GM21515 (cell line): ENCODE data around the gene GATAD2B.
"Not testable (repeated sequence)": the region's sequence is repeated elsewhere in the genome, so short reads cannot be mapped to it uniquely, and the experiment has no call there.

ENCODE experiments used
- ATAC-seq: cut with Tn5 transposase; IDR thresholded peaks from one replicate; pipeline ENCODE4 v1.9.1; 2021; ENCODE audit not compliant: unreplicated experiment

Gene GATAD2B

DNA sequence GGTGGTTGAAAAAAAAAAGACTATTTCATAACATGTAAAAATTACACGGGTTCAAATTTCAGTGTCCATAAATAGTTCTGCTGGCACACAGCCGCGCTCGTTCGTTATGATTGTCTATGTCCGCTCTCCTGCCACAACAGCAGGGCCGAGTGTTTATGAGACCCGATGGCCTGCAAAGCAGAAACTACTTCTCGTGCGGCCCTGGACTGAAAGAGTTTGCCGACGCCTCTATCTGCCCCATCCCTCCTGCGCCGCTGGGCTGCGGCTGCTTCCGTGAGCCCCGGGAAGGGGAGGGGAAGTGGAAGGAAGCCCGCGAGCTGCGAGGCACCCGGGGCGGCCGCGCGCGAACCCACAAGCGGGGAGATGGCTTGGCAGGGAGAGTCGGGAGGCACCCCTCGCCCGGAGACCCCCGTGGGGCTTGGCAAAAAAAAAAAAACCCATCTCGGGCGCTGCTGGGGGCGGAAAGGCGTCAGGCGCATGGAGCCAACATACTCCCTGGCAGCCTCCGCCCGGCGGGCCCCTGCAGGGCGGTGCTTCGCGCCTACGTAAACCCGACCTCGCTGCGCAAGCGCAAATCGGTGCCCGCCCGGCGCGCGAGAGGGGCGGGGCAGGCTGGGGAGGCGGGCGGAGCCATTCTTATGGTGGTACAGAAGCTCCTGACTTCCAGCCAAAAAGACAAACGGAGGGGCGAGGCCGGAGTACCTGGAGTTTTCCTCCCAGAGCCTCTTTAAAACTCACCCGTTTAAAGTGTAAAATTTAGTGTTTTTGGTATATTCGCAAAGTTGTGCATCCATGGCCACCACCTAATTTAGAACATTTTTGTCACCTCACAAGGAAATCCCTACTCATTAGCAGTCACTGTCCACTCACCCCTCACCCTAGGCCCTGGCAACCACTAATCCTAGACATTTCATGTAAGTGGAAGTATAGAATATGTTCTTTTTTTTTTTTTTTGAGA is 139.3 kb downstream of the GATAD2B start:
- ATAC-seq = peak; percentile 83

DNA sequence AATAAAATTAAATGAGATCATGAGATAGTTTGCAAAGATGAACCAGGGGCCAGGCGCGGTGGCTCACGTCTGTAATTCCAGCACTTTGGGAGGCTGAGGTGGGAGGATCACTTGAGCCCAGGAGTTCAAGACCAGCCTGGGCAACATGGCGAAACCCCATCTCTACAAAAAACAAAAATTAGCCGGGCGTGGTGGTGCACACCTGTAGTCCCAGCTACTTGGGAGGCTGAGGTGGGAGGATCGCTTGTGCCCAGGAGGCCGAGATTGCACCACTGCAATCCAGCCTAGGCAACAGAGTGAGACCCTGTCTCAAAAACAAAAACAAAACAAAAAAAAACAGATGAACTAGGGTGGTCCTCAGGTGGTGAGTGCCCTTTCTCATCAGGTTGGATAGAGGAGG is 140.1 kb downstream of the GATAD2B start:
- ATAC-seq = not testable (repeated sequence)

- ATAC-seq = no peak
These were observed 142.2 kb downstream of the GATAD2B start for GRCh38 chr1:153780551-153780950.

DNA sequence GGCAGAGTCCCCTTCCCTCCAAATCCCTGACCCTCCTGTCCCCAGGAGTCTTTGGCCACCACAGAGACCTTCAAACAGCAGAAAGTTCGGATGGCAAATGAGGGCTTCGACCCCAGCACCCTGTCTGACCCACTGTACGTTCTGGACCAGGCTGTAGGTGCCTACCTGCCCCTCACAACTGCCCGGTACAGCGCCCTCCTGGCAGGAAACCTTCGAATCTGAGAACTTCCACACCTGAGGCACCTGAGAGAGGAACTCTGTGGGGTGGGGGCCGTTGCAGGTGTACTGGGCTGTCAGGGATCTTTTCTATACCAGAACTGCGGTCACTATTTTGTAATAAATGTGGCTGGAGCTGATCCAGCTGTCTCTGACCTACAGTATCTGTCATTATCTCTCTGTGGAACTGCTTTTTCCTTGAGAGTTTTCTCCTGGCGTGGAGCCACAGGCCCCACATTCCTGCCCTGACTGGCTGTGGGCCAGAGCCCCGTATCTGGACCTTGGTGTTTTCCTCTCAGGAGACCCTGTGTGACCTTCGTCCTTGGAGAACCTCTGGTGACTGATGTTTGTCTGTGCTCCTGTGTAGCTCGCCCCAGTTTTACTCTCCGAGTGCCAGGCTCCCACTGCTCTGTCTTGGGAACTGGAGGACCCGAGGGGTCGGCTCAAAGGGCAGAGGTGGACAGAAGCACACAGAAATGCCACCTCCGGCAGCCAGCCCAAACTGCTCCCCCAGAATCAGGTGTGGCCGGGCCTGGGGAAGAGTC is 142.8 kb downstream of the GATAD2B start:
- ATAC-seq = no peak

DNA sequence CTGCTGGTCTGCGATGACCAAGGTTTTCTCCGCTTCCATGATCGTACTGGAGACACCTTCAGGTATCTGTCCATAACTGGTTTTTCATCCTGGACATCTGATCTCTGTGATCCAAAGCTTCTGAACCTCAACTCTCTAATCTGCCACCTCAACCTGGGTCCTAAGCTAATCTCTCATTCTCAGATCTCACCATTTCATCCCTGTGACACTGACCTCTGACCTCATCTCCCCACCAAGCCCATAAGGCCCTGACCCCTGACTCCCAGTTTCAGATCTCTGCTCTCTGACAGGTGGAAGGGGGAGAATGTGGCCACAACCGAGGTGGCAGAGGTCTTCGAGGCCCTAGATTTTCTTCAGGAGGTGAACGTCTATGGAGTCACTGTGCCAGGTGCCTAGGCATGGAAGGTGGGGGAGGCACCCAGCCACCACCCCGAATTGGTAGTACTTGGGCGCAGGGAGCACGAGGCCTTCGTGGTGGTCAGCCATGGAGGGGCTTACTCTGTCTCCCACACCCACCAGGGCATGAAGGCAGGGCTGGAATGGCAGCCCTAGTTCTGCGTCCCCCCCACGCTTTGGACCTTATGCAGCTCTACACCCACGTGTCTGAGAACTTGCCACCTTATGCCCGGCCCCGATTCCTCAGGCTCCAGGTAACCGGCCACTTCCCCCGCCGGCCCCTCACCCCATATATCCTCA is 143.8 kb downstream of the GATAD2B start:
- ATAC-seq = no peak

- no peak for ATAC-seq
These were observed 144.5 kb downstream of the GATAD2B start for GRCh38 chr1:153778051-153778823.

DNA sequence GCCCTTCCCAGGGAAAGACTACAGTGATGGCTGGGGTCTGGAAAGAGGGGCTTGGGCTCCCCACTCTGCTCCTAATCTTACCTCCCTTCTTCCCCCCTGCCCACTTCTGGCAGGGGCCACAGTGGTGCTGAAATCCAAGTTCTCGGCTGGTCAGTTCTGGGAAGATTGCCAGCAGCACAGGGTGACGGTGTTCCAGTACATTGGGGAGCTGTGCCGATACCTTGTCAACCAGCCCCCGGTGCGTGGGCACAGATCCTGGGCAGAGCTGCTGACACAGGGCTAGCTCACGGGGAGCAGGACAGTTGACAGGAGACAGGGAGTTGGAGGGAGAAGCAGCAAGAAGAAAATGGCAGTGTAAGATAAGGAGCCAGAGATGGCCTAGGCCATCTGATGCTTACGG is 145.1 kb downstream of the GATAD2B start:
- no peak for ATAC-seq

DNA sequence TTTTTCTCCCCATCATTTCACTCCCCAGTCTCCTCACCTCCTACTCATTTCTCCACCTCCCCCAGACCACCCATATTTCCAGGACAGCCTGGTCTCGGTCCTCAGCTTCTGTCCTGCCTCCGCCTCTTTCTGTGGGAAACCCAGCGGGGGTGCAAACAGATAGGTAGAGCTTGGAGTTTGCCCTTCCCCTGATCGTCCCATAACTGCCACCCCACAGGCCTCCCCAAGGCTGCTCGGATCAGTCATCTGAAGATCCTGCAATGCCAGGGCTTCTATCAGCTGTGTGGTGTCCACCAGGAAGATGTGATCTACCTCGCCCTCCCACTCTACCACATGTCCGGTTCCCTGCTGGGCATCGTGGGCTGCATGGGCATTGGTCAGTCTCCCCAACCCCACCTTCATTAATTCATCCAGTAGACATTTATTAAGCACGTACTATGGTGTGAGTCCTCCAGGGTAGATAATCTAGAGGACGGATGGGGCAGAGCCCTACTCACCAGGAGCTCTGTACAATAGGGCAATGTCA is 145.9 kb downstream of the GATAD2B start:
- no peak for ATAC-seq

DNA sequence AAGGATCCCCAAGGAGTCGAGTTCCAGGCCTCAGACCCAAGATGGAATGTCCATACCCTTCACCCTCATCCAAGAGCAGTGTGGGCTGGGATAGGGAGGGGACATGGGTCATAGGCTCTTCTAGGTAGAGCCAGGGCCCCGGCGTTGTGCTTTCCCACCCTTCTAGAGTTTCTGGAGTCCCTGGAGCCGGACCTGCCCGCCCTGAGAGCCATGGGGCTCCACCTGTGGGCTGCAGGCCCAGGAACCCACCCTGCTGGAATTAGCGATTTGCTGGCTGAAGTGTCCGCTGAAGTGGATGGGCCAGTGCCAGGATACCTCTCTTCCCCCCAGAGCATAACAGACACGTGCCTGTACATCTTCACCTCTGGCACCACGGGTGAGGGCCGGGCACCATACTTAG is 146.4 kb downstream of the GATAD2B start:
- no peak for ATAC-seq

GRCh38 chr1:153775458-153776327 is 147.1 kb downstream of the GATAD2B start:
- ATAC-seq = peak; percentile 48

- ATAC-seq = peak; percentile 23
These were observed 147.9 kb downstream of the GATAD2B start, which contains the start of gene SLC27A3 for GRCh38 chr1:153774780-153775457. Gene SLC27A3, plus strand, starts transcription at chr1:153775407. Its CDS starts 91 bp downstream, at chr1:153775498.

GRCh38 chr1:153774026-153774595 is 148.7 kb downstream of the GATAD2B start:
- ATAC-seq = no peak

- no peak for ATAC-seq
These were observed 149.5 kb downstream of the GATAD2B start for GRCh38 chr1:153773096-153773921.

DNA sequence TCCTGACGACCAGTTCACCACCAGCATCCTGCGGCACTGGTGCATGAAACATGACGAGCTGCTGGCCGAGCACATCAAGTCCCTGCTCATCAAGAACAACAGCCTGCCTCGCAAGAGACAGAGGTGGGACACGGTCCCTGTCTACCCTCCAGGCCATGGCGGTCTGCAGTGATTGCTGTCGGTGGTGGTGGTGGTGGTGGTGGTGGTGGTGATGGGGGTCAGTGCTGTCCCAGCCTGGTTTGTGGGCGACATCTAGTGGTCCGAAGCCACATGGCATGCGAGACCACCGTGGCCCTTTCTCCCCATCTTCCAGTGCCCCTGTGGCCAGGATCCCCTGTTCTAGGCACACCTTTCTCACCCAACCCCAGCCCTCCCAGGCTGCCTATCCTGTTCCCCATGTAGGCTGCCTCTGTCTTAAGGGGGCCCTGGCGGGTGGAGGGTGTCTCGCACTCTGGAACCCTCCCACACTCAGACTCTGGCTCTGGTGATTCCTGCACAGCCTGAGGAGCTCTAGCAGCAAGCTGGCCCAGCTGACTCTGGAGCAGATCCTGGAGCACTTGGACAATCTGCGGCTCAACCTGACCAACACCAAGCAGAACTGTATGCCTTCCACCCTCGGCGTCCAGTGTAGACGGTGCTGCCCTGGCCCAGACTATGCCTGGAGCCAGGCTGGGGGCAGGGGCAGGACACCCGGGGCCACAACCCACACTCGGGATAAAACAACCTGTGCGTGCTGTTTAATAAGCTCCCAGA is 150.8 kb downstream of the GATAD2B start:
- no peak for ATAC-seq

GRCh38 chr1:153771261-153771660 is 151.5 kb downstream of the GATAD2B start:
- no peak for ATAC-seq

GRCh38 chr1:153770797-153771196 is 152.0 kb downstream of the GATAD2B start:
- no peak for ATAC-seq

GRCh38 chr1:153769221-153769620 is 153.6 kb downstream of the GATAD2B start:
- no peak for ATAC-seq
